IMR-90 (cell line): ENCODE data around the gene PRIMA1. TPM values are rescaled to one million over a fixed set of nuclear protein-coding genes. Genes with fewer than 3 reads are reported as not detected.

Experiments used
- ATAC-seq: fragments of 200-7000 bp; cut with Tn5 transposase; 2 replicates; pipeline ENCODE4 v1.9.1; 2020; ENCODE audit warnings: low read depth, mild to moderate bottlenecking, moderate library complexity
- BruUV-seq: library from RNA; stranded (reverse); fragments of 400-500 nt; replicated peaks from 2 replicates; lab custom pipeline; 2021; lab: Mats Ljungman, UMichigan
- CTCF ChIA-PET: fragments of 300-600 bp; formaldehyde crosslinking; extraction: SDS; loops from one replicate; lab custom pipeline; 2021; ENCODE audit warnings: antibody characterized with exemption; lab: Yijun Ruan, JAX
- POLR2A ChIA-PET: fragments of 300-600 bp; sonication (Branson Sonifier 250); formaldehyde crosslinking; loops from one replicate; lab custom pipeline; 2022; ENCODE audit warnings: antibody characterized with exemption; ENCODE audit not compliant: unreplicated experiment; lab: Charles Lee
- DNase-seq: peaks from one replicate; pipeline ENCODE4 v3.0.0; 2013
- H2AFZ ChIP-seq: replicated peaks from 2 replicates; pipeline ENCODE3; 2013; ENCODE audit warnings: low read length, mild to moderate bottlenecking; ENCODE audit not compliant: poor library complexity
- H2AK5ac ChIP-seq: 2 replicates; pipeline ENCODE4 v1.6.1; 2013; ENCODE audit warnings: low read depth, low read length, inconsistent platforms
- H2AK9ac ChIP-seq: replicated peaks from 2 replicates; pipeline ENCODE3; 2013; ENCODE audit warnings: mild to moderate bottlenecking, low read depth, low read length, moderate library complexity; ENCODE audit not compliant: poor library complexity
- H2BK120ac ChIP-seq: 2 replicates; pipeline ENCODE4 v1.6.1; 2013; ENCODE audit warnings: low read depth, low read length, inconsistent platforms
- H2BK15ac ChIP-seq: 3 replicates; pipeline ENCODE4 v1.6.1; 2013; ENCODE audit warnings: low read depth, low read length, inconsistent platforms
- H2BK20ac ChIP-seq: 2 replicates; pipeline ENCODE4 v1.6.1; 2013; ENCODE audit warnings: low read depth, mild to moderate bottlenecking, inconsistent platforms, low read length, moderate library complexity
- H2BK5ac ChIP-seq: 2 replicates; pipeline ENCODE4 v1.6.1; 2013; ENCODE audit warnings: mild to moderate bottlenecking, low read depth, low read length, inconsistent platforms; ENCODE audit not compliant: poor library complexity, severe bottlenecking
- H3K14ac ChIP-seq: replicated peaks from 2 replicates; pipeline ENCODE4 v1.6.1; 2013; ENCODE audit warnings: low read depth, low read length, inconsistent platforms
- H3K18ac ChIP-seq: 2 replicates; pipeline ENCODE4 v1.6.1; 2013; ENCODE audit warnings: low read depth, low read length, control low read depth
- H3K23ac ChIP-seq: 2 replicates; pipeline ENCODE4 v1.6.1; 2013; ENCODE audit warnings: low read depth, low read length, inconsistent platforms
- H3K27ac ChIP-seq: 2 replicates; pipeline ENCODE4 v1.5.1; 2013; ENCODE audit warnings: mild to moderate bottlenecking, control low read depth, low read length; ENCODE audit not compliant: insufficient read depth
- H3K27me3 ChIP-seq: 2 replicates; pipeline ENCODE4 v1.6.1; 2013; ENCODE audit warnings: low read length; ENCODE audit not compliant: control insufficient read depth, insufficient read depth
- H3K36me3 ChIP-seq: 2 replicates; pipeline ENCODE4 v1.6.1; 2013; ENCODE audit warnings: low read length, mixed read lengths; ENCODE audit not compliant: control insufficient read depth, insufficient read depth
- H3K4ac ChIP-seq: 2 replicates; pipeline ENCODE4 v1.6.1; 2013; ENCODE audit warnings: low read depth, low read length, inconsistent platforms
- H3K4me1 ChIP-seq: 2 replicates; pipeline ENCODE4 v1.6.1; 2013; ENCODE audit warnings: low read length, mixed read lengths; ENCODE audit not compliant: control insufficient read depth, insufficient read depth
- H3K4me2 ChIP-seq: 2 replicates; pipeline ENCODE4 v1.6.1; 2013; ENCODE audit warnings: low read depth, mild to moderate bottlenecking, control low read depth, low read length, moderate library complexity
- H3K4me3 ChIP-seq: 2 replicates; pipeline ENCODE4 v1.5.1; 2013; ENCODE audit warnings: low read depth, mild to moderate bottlenecking, control low read depth, low read length, moderate library complexity; ENCODE audit not compliant: insufficient read depth
- H3K56ac ChIP-seq: 2 replicates; pipeline ENCODE4 v1.6.1; 2013; ENCODE audit warnings: low read length, inconsistent platforms; ENCODE audit not compliant: insufficient read depth; ENCODE audit errors: extremely low read depth
- H3K79me1 ChIP-seq, 2 experiments: 2 replicates each; pipeline ENCODE4 v1.6.1; 2013; ENCODE audit warnings: low read length in 2 of 2, inconsistent platforms in 1 of 2, low read depth in 1 of 2
- H3K9ac ChIP-seq: 2 replicates; pipeline ENCODE4 v1.6.1; 2013; ENCODE audit warnings: low read depth, low read length, control low read depth
- H3K9me1 ChIP-seq: 2 replicates; pipeline ENCODE4 v1.6.1; 2013; ENCODE audit warnings: low read length, inconsistent platforms; ENCODE audit not compliant: insufficient read depth
- H3K9me3 ChIP-seq: 2 replicates; pipeline ENCODE4 v1.6.1; 2013; ENCODE audit warnings: low read length; ENCODE audit not compliant: control insufficient read depth, insufficient read depth
- H4K20me1 ChIP-seq: 2 replicates; pipeline ENCODE4 v1.6.1; 2013; ENCODE audit warnings: low read length, inconsistent platforms; ENCODE audit not compliant: insufficient read depth
- H4K5ac ChIP-seq: 2 replicates; pipeline ENCODE4 v1.6.1; 2013; ENCODE audit warnings: mild to moderate bottlenecking, low read depth, low read length, control low read depth
- H4K8ac ChIP-seq, 2 experiments: 2 replicates each; pipeline ENCODE4 v1.6.1; 2013; ENCODE audit warnings: low read depth in 2 of 2, low read length in 2 of 2, control low read depth in 1 of 2, inconsistent platforms in 1 of 2
- H4K91ac ChIP-seq: 2 replicates; pipeline ENCODE4 v1.6.1; 2013; ENCODE audit warnings: low read depth, low read length, inconsistent platforms; ENCODE audit not compliant: insufficient read depth
- BHLHE40 ChIP-seq: fragments of 150-350 bp; IDR thresholded peaks from 2 replicates; pipeline ENCODE4 v1.6.1; 2016; ENCODE audit warnings: mild to moderate bottlenecking, low read depth, low read length
- CEBPB ChIP-seq: IDR thresholded peaks from 2 replicates; pipeline ENCODE4 v1.6.1; 2012; ENCODE audit warnings: low read depth, low read length, improper control_type of control experiment
- CHD1 ChIP-seq: IDR thresholded peaks from 2 replicates; pipeline ENCODE4 v1.6.1; 2012; ENCODE audit warnings: low read depth, low read length, improper control_type of control experiment
- ELK1 ChIP-seq: fragments of 150-350 bp; IDR thresholded peaks from 2 replicates; pipeline ENCODE4 v1.6.1; 2016; ENCODE audit warnings: low read depth, mild to moderate bottlenecking, low read length, moderate library complexity, borderline replicate concordance
- FOS ChIP-seq: fragments of 150-350 bp; IDR thresholded peaks from 2 replicates; pipeline ENCODE4 v1.6.1; 2016; ENCODE audit warnings: low read depth, low read length
- MAFK ChIP-seq: IDR thresholded peaks from 2 replicates; pipeline ENCODE4 v1.6.1; 2012; ENCODE audit warnings: low read depth, low read length, improper control_type of control experiment
- MAZ ChIP-seq: IDR thresholded peaks from 2 replicates; pipeline ENCODE4 v1.6.1; 2012; ENCODE audit warnings: low read depth, mild to moderate bottlenecking, low read length, improper control_type of control experiment, moderate library complexity, borderline replicate concordance
- MXI1 ChIP-seq: IDR thresholded peaks from 2 replicates; pipeline ENCODE4 v1.6.1; 2012; ENCODE audit warnings: low read depth, mild to moderate bottlenecking, low read length, moderate library complexity, borderline replicate concordance
- NFE2L2 ChIP-seq: fragments of 150-350 bp; IDR thresholded peaks from 2 replicates; pipeline ENCODE4 v1.6.1; 2016; ENCODE audit warnings: low read depth, mild to moderate bottlenecking, low read length
- POLR2A ChIP-seq: IDR thresholded peaks from 2 replicates; pipeline ENCODE4 v1.6.1; 2012; ENCODE audit warnings: mild to moderate bottlenecking, low read depth, low read length
- RAD21 ChIP-seq: IDR thresholded peaks from 2 replicates; pipeline ENCODE4 v1.6.1; 2012; ENCODE audit warnings: low read length, improper control_type of control experiment
- RCOR1 ChIP-seq: IDR thresholded peaks from 2 replicates; pipeline ENCODE4 v1.6.1; 2012; ENCODE audit warnings: mild to moderate bottlenecking, low read length, improper control_type of control experiment; ENCODE audit not compliant: insufficient replicate concordance
- RFX5 ChIP-seq: IDR thresholded peaks from 2 replicates; pipeline ENCODE4 v1.8.0; 2012; ENCODE audit warnings: low read depth, mild to moderate bottlenecking, low read length, moderate library complexity
- SMC3 ChIP-seq: fragments of 150-350 bp; IDR thresholded peaks from 2 replicates; pipeline ENCODE4 v1.6.1; 2016; ENCODE audit warnings: low read depth, mild to moderate bottlenecking, antibody characterized with exemption, low read length, moderate library complexity
- USF2 ChIP-seq: fragments of 150-350 bp; IDR thresholded peaks from 2 replicates; pipeline ENCODE4 v1.6.1; 2017; ENCODE audit warnings: mild to moderate bottlenecking, antibody characterized with exemption, low read length, low read depth
- WGBS, 2 experiments: methylation state at CpG; one replicate each; pipeline versions ENCODE4 v1.1.5 to v1.1.7; 2013; ENCODE audit warnings: missing lambda C conversion rate in 2 of 2; ENCODE audit not compliant: insufficient read length in 1 of 2; ENCODE audit errors: extremely low coverage in 2 of 2; 5-methylcytosine and 5-hydroxymethylcytosine counted together
- dilution Hi-C: fragments of 300-500 bp; cut with HindIII; formaldehyde crosslinking; loops from one replicate; pipeline ENCODE4 v1.14.3; 2018; ENCODE audit warnings: low sequenced_read_pairs; ENCODE audit not compliant: unreplicated experiment
- in situ Hi-C: fragments of 300-500 bp; cut with MboI; formaldehyde crosslinking; loops from 3 replicates; pipeline ENCODE4 v1.14.3; 2019; ENCODE audit warnings: low sequenced_read_pairs, inconsistent platforms, mixed read lengths
- intact Hi-C: fragments of 100-400 bp; cut with micrococcal nuclease; formaldehyde crosslinking; loops from 2 replicates; pipeline ENCODE4 v1.10.0; 2022
- polyA plus RNA-seq, 3 experiments: library from polyadenylated mRNA; depleted of rRNA; stranded (reverse); fragments of >200 nt; gene quantifications; 2 replicates each; pipeline ENCODE4 v1.2.3, GENCODE V29; 2012; ENCODE audit warnings: low replicate concordance in 1 of 3
- total RNA-seq: library from RNA; depleted of rRNA; stranded (reverse); fragments of >200 nt; gene quantifications from 2 replicates; pipeline ENCODE4 v1.2.3, GENCODE V29; 2012
- TF ChIP-seq, protein P1 (sequence below): conservative IDR thresholded peaks from 2 replicates; pipeline ENCODE4 v1.5.1; 2012; ENCODE audit warnings: mild to moderate bottlenecking, low read depth, low read length, improper control_type of control experiment

The PRIMA1 gene
- total and polyA plus RNA-seq, 2 of the 4 experiments (the other 2 are of a cell fraction): not detected

DNA sequence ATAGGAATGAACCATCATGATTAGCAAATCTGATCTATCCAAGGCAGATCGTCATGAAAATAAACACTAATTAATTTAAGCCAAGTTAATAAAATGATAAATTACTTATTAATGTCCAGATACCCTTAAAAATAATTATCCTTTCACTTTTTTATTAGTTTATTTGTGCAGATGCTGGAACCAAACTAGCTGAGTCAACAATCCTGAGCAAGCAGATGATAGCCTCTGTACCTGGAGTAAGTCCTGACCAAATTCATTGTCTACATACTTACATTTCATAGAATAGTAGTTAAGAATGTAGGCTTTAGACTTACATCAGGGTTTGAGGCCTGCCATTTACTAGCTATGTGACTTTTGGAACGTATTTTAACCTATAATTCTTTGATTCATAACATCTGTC lies 105.8 kb downstream of the PRIMA1 start:
- Histone ChIP-seq H4K5ac (no peak overlapping the region), H3K4ac (no peak overlapping the region), H3K18ac (no peak overlapping the region), H3K4me3 (no peak overlapping the region), H2BK120ac (no peak overlapping the region), H2BK5ac (no peak overlapping the region), H2AFZ (no peak overlapping the region), H2BK20ac (no peak overlapping the region), H3K27me3 (no peaks in the 10 kb centered on the region), H2AK9ac (no peak overlapping the region), H3K9ac (no peak overlapping the region), H3K9me3 (no peaks in the 10 kb centered on the region), H3K56ac (no peak overlapping the region), H3K27ac (no peak overlapping the region), H3K36me3 (no peaks in the 10 kb centered on the region), H3K4me2 (no peak overlapping the region), H3K9me1 (no peaks in the 10 kb centered on the region), H3K14ac (no peak overlapping the region), H4K20me1 (no peaks in the 10 kb centered on the region), H4K8ac (no peak overlapping the region), H3K4me1 (no peaks in the 10 kb centered on the region), H3K79me1 (no peaks in the 10 kb centered on the region), H4K91ac (no peak overlapping the region), H3K23ac (no peak overlapping the region), H2BK15ac (no peak overlapping the region), H2AK5ac (no peak overlapping the region)
- WGBS, 2 experiments: no CpG with 5 or more reads among the region's 2 CpGs
- dilution Hi-C loops (no loop called here), intact Hi-C loops (no loop called here), in situ Hi-C loops (no loop called here)
- TF ChIP-seq MXI1: no peak
- no peak for TF ChIP-seq CHD1
- no peak for TF ChIP-seq RCOR1
- no peak for TF ChIP-seq SMC3
- no peak for TF ChIP-seq MAFK
- TF ChIP-seq RFX5: no peak
- TF ChIP-seq USF2: no peak
- TF ChIP-seq, protein P1, sequence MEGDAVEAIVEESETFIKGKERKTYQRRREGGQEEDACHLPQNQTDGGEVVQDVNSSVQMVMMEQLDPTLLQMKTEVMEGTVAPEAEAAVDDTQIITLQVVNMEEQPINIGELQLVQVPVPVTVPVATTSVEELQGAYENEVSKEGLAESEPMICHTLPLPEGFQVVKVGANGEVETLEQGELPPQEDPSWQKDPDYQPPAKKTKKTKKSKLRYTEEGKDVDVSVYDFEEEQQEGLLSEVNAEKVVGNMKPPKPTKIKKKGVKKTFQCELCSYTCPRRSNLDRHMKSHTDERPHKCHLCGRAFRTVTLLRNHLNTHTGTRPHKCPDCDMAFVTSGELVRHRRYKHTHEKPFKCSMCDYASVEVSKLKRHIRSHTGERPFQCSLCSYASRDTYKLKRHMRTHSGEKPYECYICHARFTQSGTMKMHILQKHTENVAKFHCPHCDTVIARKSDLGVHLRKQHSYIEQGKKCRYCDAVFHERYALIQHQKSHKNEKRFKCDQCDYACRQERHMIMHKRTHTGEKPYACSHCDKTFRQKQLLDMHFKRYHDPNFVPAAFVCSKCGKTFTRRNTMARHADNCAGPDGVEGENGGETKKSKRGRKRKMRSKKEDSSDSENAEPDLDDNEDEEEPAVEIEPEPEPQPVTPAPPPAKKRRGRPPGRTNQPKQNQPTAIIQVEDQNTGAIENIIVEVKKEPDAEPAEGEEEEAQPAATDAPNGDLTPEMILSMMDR: no peak
- no peak for TF ChIP-seq MAZ
- no peak for TF ChIP-seq ELK1
- no peak for TF ChIP-seq POLR2A
- no peak for TF ChIP-seq FOS
- TF ChIP-seq RAD21: no peak
- no peak for TF ChIP-seq BHLHE40
- TF ChIP-seq CEBPB: no peak
- TF ChIP-seq NFE2L2: no peak
- no TSS peak for BruUV-seq
- no peak for DNase-seq
- ChIA-PET CTCF (no interaction called here), POLR2A (no interaction called here)
- no peak for ATAC-seq
